ENCODE results near the gene ZNF662.
A peak's percentile ranks its signal among the peaks of the same experiment; 100 is the strongest.

The ZNF662 gene

DNA sequence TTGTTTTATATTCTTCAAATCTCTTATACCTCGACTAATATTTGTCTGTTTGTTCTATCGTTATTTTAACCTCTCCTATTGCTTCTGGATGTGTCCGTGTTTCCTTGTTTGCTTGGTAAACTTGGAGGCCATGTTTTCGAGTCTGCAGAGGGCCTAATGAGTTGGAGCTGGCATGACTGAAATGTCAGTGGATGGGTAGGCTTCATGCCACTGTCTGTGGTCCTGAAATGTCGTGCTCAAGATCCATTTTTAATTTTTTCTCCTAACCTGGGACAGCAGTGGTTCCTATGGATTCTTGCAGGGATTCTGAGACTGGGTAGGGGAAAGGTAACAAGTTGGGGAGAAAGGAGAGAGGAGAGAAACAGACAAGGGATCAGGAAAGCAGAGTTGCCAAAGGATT is 54.3 kb downstream of the ZNF662 start:
- Histone ChIP-seq H3K27ac (ENCODE audit: low read length) (no peak overlapping the region), H3K4me3 (ENCODE audit: low read length) (no peak overlapping the region)
- DNase-seq, result no peak

DNA sequence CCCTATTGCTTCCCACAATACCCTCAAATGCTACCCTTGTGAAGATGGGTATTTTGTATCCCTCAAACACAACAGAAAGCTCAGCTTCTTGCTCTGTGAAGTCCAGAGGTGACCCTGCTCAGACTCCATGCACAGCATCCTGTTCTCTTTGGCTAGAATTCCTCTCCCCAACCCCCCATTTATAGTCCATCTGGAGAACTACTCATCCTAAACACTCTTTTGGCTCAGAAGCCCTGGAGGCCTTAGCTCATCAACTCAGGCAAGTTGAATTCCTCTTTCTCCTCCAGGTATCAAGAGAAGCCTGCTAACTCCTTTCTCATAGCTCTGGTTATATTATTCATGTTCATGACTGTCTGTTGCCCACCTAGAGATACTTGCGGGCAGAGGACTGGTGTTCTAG is 54.8 kb downstream of the ZNF662 start:
- H3K27ac ChIP-seq (ENCODE audit: low read length), result no peak overlapping the region
- TF ChIP-seq EZH2phosphoT487 (IDR thresholded peaks at IDR 0.05; ENCODE audit: low read length), result no peak
- no peak for TF ChIP-seq EZH2 (optimal IDR thresholded peaks at IDR 0.05; ENCODE audit: low read depth, low read length)

More for the DNA sequence above, 54.3 kb downstream of the ZNF662 start:
- Histone ChIP-seq H3K27me3 (replicated peaks; ENCODE audit: insufficient read depth, low read length) (no peaks in the 10 kb centered on the region), H3K4me1 (ENCODE audit: low read length) (no peaks in the 10 kb centered on the region), H3K9me2 (replicated peaks; ENCODE audit: insufficient read depth, low read length) (no peaks in the 10 kb centered on the region), H3K36me3 (replicated peaks; ENCODE audit: insufficient read depth, low read length) (no peaks in the 10 kb centered on the region), H3K4me2 (ENCODE audit: low read depth, low read length) (no peak overlapping the region), H2AFZ (ENCODE audit: low read length) (no peak overlapping the region), H3F3A (ENCODE audit: insufficient read depth, low read length) (no peaks in the 10 kb centered on the region), H4K20me1 (ENCODE audit: insufficient read depth, low read length) (no peaks in the 10 kb centered on the region), H3K9ac (ENCODE audit: low read length) (no peak overlapping the region), H3K79me2 (ENCODE audit: low read length) (no peaks in the 10 kb centered on the region), H3K9me3 (replicated peaks; ENCODE audit: insufficient read depth, low read length) (no peaks in the 10 kb centered on the region)
- TF ChIP-seq EZH2phosphoT487 (IDR thresholded peaks at IDR 0.05; ENCODE audit: low read length) (no peak), EZH2 (optimal IDR thresholded peaks at IDR 0.05; ENCODE audit: low read depth, low read length) (no peak)
- TF ChIP-seq, protein P1, sequence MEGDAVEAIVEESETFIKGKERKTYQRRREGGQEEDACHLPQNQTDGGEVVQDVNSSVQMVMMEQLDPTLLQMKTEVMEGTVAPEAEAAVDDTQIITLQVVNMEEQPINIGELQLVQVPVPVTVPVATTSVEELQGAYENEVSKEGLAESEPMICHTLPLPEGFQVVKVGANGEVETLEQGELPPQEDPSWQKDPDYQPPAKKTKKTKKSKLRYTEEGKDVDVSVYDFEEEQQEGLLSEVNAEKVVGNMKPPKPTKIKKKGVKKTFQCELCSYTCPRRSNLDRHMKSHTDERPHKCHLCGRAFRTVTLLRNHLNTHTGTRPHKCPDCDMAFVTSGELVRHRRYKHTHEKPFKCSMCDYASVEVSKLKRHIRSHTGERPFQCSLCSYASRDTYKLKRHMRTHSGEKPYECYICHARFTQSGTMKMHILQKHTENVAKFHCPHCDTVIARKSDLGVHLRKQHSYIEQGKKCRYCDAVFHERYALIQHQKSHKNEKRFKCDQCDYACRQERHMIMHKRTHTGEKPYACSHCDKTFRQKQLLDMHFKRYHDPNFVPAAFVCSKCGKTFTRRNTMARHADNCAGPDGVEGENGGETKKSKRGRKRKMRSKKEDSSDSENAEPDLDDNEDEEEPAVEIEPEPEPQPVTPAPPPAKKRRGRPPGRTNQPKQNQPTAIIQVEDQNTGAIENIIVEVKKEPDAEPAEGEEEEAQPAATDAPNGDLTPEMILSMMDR (IDR thresholded peaks at IDR 0.05; ENCODE audit: low read length), result no peak

DNA sequence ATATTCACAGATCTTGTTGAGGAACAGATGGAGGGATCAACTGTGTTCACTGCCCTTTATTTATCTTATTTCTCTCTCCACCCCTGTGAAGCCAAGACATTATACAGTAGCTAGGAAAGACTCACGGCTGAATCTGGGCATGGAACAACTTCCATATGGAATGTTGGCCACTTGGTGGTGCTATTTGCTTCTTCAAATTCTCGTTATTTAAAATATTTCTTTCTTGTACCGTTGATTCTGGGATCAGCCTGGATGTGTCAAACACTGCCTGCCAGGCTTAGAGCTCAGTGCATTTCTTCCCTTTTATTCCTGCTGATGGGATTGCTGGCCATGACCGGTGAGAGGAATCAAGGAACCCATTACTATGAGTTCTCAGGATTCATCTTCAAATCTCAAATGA is 55.7 kb downstream of the ZNF662 start:
- no peak overlapping the region for H3K9ac ChIP-seq (ENCODE audit: low read length)
- no peaks in the 10 kb centered on the region for H3K9me3 ChIP-seq (replicated peaks; ENCODE audit: insufficient read depth, low read length)
- H3K4me3 ChIP-seq (ENCODE audit: low read length), result no peak overlapping the region
- no peaks in the 10 kb centered on the region for H4K20me1 ChIP-seq (ENCODE audit: insufficient read depth, low read length)
- no peak overlapping the region for H3K4me2 ChIP-seq (ENCODE audit: low read depth, low read length)
- H3K9me2 ChIP-seq (replicated peaks; ENCODE audit: insufficient read depth, low read length), result no peaks in the 10 kb centered on the region
- H3F3A ChIP-seq (ENCODE audit: insufficient read depth, low read length), result no peaks in the 10 kb centered on the region
- peak; percentile 15 for DNase-seq
- no peak for TF ChIP-seq EZH2 (optimal IDR thresholded peaks at IDR 0.05; ENCODE audit: low read depth, low read length)
- TF ChIP-seq, protein P1 (IDR thresholded peaks at IDR 0.05; ENCODE audit: low read length), result peak; percentile 52
- H2AFZ ChIP-seq (ENCODE audit: low read length), result no peak overlapping the region
- no peaks in the 10 kb centered on the region for H3K36me3 ChIP-seq (replicated peaks; ENCODE audit: insufficient read depth, low read length)
- H3K4me1 ChIP-seq (ENCODE audit: low read length), result no peaks in the 10 kb centered on the region
- H3K27me3 ChIP-seq (replicated peaks; ENCODE audit: insufficient read depth, low read length), result no peaks in the 10 kb centered on the region
- H3K27ac ChIP-seq (ENCODE audit: low read length), result no peak overlapping the region
- H3K79me2 ChIP-seq (ENCODE audit: low read length), result no peaks in the 10 kb centered on the region

More for the DNA sequence above, 54.8 kb downstream of the ZNF662 start:
- Histone ChIP-seq H3K36me3 (replicated peaks; ENCODE audit: insufficient read depth, low read length) (no peaks in the 10 kb centered on the region), H3K9ac (ENCODE audit: low read length) (no peak overlapping the region), H3K4me3 (ENCODE audit: low read length) (no peak overlapping the region), H3K27me3 (replicated peaks; ENCODE audit: insufficient read depth, low read length) (no peaks in the 10 kb centered on the region), H3K9me2 (replicated peaks; ENCODE audit: insufficient read depth, low read length) (no peaks in the 10 kb centered on the region), H3K4me2 (ENCODE audit: low read depth, low read length) (no peak overlapping the region), H3K79me2 (ENCODE audit: low read length) (no peaks in the 10 kb centered on the region), H3F3A (ENCODE audit: insufficient read depth, low read length) (no peaks in the 10 kb centered on the region), H4K20me1 (ENCODE audit: insufficient read depth, low read length) (no peaks in the 10 kb centered on the region), H3K9me3 (replicated peaks; ENCODE audit: insufficient read depth, low read length) (no peaks in the 10 kb centered on the region), H3K4me1 (ENCODE audit: low read length) (no peaks in the 10 kb centered on the region), H2AFZ (ENCODE audit: low read length) (no peak overlapping the region)
- DNase-seq, result no peak

DNA sequence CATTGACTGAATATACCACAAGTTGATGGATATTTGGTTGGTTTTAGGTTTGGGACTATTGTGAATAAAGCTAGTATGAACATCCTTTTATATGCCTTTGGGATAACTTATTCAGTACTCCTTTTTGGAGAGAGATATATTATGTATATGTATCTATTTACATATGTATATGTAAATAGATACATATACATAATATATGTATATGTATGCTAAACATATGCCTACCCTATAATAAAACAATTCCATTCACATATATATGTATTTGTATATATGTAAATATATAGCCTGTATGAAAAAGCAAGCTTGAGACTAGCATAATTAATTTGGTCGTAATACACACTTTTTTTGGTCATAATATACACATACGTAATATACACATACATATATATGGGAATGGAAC is 57.3 kb downstream of the ZNF662 start:
- Histone ChIP-seq H3F3A (ENCODE audit: insufficient read depth, low read length) (no peaks in the 10 kb centered on the region), H3K4me2 (ENCODE audit: low read depth, low read length) (no peak overlapping the region), H3K4me3 (ENCODE audit: low read length) (no peak overlapping the region), H3K27me3 (replicated peaks; ENCODE audit: insufficient read depth, low read length) (no peaks in the 10 kb centered on the region), H3K36me3 (replicated peaks; ENCODE audit: insufficient read depth, low read length) (no peaks in the 10 kb centered on the region), H3K27ac (ENCODE audit: low read length) (no peak overlapping the region), H3K9me2 (replicated peaks; ENCODE audit: insufficient read depth, low read length) (no peaks in the 10 kb centered on the region), H3K9me3 (replicated peaks; ENCODE audit: insufficient read depth, low read length) (no peaks in the 10 kb centered on the region), H4K20me1 (ENCODE audit: insufficient read depth, low read length) (no peaks in the 10 kb centered on the region), H3K79me2 (ENCODE audit: low read length) (no peaks in the 10 kb centered on the region), H3K9ac (ENCODE audit: low read length) (no peak overlapping the region), H3K4me1 (ENCODE audit: low read length) (no peaks in the 10 kb centered on the region), H2AFZ (ENCODE audit: low read length) (no peak overlapping the region)
- no peak for DNase-seq
- no peak for TF ChIP-seq EZH2 (optimal IDR thresholded peaks at IDR 0.05; ENCODE audit: low read depth, low read length)
- TF ChIP-seq, protein P1 (IDR thresholded peaks at IDR 0.05; ENCODE audit: low read length), result no peak
- no peak for TF ChIP-seq EZH2phosphoT487 (IDR thresholded peaks at IDR 0.05; ENCODE audit: low read length)
